GM21786 (cell line): ENCODE data around the gene CST8.
A peak's percentile ranks its signal among the peaks of the same experiment; 100 is the strongest.
"Not testable (repeated sequence)": the region's sequence is repeated elsewhere in the genome, so short reads cannot be mapped to it uniquely, and the experiment has no call there.

ENCODE experiments used
- ATAC-seq: cut with Tn5 transposase; IDR thresholded peaks from one replicate; pipeline ENCODE4 v1.9.1; 2021; ENCODE audit not compliant: unreplicated experiment

Gene CST8, protein sequence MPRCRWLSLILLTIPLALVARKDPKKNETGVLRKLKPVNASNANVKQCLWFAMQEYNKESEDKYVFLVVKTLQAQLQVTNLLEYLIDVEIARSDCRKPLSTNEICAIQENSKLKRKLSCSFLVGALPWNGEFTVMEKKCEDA

DNA sequence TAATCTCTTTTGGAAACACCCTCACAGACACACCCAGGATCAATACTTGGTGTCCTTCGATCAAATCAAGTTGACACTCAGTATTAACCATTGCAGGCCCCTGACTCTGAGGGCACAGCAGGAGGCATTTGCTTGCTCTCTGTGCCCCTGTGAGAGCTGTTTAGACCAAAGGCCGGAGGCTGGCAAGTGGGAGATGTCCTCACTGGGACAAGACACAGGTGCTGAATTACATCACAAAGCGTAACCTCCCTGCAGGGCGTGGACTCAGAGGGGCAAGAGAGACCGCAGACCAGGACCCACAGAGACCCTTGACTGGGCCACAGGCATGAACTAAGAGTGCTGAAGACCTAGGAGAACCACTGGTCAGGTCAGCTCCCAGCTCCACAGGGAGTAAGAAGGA lies at the start of gene CST8:
Gene CST8, plus strand, starts transcription at position 301 of the 400 bp plus-strand sequence. CDS start 551 bp downstream, outside the sequence.
- ATAC-seq = no peak

DNA sequence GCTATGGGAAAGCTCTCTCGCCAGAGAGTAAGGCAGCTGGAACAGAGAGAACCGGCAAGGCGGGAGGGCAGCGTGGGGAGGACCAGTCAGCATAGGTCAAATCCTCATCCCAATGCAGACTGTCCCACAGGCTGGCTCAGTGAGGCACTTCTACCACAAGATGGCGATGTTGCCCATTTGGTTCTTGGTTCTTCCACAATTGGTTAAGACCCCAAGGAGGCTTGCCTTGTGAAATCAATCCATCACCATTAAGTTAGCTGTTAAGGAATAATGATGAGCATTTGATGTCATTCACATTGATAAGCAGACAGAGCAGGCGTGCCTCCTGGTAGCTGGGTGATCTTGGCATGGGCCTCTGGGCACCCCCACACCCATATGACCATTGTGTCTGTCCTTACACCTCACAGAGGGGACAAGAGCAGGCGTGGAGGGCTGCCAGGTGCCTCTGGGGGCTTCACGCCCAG lies 49.0 kb upstream of the CST8 start:
- peak; percentile 79 for ATAC-seq

DNA sequence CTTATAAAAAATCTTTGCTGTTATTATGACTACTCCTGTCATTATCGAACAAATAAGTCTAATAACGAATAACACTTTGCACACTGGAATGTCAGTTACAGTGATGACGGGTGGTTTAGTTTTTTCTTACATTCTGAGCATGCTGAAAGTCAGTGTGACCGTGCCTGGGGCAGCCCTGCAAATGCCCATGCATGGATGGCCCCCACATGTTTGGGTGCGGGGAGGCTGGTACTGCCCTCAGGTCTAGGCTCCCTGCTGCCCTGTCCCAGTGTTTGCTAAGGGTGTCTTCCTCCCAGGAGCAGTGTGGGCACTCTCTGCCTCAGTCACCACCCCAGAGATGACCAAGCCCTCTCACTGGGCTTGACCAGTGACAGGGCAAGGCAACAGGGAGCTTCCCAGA lies 48.5 kb upstream of the CST8 start:
- ATAC-seq = no peak

DNA sequence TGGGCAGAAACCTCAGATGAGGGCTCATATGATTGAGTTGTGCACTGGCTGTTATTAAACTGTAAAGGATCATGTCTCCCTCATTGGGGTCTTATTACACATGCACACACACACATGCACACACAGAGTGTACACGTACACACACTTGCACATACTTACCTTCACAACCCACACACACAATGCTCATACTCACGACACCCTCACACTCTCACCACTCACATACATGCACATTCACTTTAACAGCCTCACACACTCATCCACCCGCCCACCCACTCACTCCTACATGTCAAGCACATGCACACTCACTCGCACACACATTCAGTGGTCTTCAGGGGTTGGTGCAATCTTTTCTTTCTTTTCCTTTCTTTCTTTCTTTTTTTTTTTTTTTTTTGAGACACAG lies 46.1 kb upstream of the CST8 start:
- no peak for ATAC-seq

DNA sequence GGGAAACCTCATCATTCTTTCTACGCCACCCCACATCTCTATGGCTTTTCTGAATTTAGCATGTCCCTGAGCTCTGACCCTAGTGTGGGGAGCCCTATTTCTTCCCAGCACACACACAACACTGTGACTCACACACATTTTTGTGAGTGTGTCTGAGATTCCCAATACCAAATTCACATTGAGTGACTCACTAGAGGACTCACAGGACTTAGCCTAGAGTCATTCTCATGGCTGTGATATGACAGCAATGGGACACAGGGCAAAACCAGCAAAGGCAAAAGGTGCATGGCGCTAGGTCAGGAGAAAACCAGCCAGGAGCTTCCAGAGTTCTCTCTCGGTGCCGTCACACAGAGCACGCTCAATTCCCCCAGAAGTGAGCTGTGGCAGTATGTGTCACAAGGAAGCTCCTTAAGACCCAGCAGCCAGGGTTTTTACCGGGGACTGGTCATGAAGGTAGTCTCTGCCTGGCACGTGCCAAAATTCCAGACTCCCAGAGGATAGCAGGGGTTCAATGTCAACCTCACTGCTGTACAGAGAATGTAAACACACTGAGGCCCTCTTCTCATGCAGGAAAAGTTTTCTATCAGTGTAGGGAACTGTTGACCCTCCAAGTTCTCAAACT lies 45.2 kb upstream of the CST8 start:
- ATAC-seq = no peak

DNA sequence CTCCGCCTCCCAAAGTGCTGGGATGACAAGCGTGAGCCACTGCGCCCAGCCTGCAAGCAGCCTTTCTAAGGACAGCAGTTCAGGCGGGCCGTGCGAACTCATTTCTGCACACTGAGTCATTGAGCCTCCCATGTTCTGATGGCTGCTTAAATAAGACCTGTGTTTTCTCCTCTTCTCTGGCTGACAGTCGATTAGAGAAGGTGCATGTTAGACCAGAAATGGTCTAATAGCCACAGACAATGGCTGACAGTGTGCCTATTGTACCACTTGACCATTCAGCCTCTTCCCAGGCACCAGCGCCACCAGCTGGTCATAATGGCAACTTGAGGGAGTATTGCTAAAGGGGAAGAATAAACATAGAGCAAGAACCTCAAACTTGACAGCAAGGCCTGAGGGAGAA lies 44.4 kb upstream of the CST8 start:
- ATAC-seq = peak; percentile 44

DNA sequence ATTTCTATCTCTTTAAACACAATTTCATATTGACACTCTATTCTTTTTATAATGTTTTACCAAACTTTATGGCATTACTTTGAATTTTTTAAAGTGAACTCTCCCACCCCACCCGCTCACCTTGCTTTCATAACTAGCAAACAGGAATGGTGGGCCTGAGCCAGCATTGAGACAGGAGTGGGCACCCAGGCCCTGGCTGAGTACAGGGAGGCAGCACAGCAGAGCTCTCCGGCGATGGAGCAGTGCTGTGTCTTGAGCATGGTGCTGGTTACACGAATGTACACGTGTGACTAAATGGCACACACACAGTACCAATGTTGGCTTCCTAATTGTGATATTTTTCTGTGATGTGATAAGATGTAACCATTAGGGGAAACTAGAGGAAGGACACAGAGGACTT lies 42.8 kb upstream of the CST8 start:
- ATAC-seq = no peak

DNA sequence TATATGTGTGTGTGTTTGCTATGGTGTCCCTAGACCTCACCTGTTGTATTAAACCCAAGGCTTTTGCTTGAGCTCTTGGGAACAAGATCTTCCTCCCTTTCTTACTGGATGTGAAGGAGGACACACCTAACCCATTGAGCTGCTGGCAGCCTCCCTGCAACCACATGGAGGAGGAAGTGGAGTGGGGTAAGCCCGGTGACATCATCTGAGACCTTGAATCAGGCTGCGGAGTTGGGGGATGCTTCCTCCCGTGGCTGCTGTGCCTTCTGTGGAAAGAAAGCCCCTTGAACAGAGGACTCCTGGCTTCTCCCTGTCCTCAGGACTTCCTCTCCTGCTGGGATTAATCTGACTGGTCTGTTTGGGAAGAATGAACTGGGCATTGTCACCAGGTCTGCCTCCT lies 41.5 kb upstream of the CST8 start:
- ATAC-seq = no peak

DNA sequence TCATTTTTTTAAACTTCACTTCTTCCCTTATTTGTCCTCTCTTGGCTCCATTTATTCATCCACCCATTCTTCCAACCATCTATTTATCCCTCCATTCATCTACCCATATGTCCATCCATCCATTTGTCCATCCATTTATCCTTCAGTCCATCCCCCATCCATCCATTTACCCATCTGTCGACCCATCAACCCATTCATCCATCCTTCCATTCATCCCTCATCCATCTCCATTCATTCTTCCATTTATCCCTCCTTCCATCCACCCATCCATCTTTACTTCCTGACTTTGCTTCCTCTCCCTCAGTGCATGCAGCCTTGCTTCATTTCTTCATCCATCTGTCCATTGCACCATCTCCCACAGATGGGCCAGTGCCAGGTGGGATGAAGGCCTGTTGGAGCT lies 40.0 kb upstream of the CST8 start:
- ATAC-seq = no peak

DNA sequence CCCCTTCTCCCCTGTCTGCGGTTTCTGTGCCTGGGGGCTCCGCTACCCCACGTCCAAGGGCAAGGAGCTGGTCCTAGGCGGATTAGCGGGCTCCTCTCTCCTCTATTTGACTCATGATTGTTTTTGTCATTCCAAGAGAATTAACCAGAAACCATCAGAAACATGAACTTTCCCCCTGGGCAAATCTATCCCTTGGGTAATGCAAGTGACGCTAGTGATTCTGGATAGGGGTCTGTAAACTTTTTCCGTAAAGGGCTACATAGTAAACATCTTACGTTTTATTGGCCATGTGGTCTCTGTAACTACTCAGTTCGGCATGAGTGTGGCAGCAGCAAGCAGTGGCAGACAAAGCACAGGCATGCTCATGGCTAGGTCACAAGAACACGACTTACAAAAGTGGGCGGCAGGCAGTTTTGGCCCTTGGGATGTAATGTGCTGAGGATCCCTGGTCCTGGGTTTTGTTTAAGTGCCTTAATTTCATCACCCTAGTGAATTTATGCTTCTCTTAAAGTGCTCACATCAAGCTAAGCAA lies 38.9 kb upstream of the CST8 start:
- ATAC-seq = no peak

DNA sequence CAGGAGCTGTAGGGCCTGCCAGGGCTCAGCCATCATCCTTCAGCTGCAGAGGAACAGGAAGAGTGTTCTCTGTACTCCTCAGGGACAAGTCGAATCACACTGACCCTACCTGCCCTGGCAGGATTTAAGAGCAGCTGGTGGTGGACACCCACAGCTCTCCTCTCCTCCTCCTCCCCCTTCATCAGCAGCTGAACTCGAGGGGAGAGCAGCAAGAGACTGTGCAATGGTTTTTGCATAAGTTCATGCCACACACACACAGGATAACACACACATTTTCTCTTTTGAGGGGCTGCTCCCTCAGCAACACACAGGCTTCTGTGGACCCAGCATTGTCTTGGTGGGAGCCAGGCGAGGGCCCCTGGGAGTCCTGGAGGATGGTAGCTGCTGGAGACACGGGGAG lies 38.1 kb upstream of the CST8 start, which contains the start of gene CST11:
Gene CST11, minus strand, starts transcription at position 101 of the 400 bp plus-strand sequence. Its CDS starts 65 bp downstream, at position 36.
- ATAC-seq = no peak

DNA sequence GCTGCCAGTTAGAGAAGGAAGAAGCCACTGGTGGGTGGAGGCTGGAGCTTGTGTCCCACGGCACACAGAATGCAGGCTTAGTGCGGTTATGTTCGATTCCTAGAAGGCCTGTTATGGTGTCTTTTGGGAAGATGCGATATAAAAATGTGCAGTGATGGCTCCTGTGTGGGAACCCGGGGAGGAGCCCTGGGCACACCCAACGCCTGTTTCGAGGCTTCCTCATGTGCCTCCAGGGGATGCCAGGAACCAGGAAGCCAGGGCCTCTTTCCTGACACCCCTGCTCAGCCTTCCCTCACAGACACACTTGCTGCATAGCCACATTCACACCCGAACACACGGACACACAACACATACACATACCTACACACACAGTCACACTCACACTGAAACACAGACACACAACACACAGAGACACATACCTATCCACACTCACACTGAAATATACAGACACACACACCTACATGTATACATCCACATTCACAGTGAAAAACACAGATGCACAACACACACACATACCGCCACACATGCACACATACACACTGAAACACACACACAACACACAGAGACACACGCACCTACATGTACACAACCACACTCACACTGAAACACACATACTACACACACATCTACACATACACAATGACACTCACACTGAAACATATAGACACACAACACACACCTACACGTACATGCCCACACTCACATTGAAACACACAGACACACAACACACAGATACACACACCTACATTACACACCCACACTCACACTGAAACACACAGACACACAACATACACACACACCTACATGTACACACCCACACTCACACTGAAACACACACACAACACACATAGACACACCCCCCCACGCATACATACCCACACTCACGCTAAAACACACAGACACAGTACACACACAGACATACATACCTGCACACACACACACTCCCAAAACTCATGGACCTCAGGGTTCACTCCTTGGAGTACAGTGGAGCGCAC lies 37.1 kb upstream of the CST8 start:
- ATAC-seq = no peak

DNA sequence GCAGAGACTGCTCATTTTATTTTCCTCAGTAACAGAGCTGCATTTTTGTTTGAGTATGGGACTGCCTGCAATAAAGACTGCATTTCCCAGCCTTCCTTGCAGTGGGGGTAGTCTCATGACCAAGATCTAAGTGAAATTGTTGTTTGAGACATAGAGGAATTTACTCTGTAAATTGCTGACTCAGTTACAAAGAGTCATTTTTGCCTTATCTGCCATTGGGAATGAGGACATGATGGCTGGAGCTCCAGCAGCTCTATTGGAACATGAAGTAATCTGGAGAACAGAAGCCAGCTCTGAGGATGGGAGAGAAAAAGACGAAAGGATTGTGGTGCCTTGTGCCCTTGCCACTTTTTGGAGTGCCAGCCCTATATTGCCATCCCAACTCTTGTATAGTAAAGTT lies 36.1 kb upstream of the CST8 start:
- ATAC-seq = no peak

DNA sequence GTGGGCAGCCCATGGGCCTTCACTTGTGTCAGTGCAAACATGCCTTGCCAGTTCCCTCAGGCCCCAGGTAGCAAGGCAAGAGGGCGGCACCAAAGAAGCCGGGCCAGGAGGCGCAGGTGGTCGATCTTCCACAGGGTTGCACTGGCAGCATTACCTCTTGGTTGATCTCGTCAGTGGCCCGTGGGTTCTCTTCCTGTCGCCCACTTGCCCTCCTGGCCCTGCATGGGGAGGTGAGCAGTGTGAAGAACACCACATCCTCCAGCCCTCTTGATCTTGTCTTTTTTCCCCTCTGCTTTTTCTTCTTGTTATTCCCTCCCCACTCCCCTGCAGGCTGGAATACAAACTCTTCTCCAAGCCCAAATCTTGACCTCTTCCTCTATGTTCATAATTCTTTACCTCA lies 35.3 kb upstream of the CST8 start:
- ATAC-seq = no peak

DNA sequence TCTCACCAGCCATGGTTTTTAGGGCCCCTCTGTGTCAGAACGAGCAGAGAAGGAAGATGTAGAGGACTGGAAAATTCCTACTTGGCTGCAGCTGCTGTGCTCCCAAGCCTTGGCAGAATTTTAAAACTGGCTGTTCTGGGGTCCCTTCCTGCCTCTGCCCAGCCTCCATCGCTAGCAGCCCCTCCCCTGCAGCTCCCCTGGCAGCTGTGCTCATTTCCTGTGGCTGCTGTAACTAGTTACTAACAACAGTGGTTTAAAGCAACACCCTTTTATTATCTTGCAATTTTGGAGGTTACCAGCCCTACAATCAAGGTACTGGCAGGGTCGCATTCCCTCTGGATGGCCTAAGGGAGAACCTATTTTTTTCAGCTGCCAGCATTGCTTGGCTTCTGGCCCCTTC lies 34.5 kb upstream of the CST8 start:
- ATAC-seq = no peak

DNA sequence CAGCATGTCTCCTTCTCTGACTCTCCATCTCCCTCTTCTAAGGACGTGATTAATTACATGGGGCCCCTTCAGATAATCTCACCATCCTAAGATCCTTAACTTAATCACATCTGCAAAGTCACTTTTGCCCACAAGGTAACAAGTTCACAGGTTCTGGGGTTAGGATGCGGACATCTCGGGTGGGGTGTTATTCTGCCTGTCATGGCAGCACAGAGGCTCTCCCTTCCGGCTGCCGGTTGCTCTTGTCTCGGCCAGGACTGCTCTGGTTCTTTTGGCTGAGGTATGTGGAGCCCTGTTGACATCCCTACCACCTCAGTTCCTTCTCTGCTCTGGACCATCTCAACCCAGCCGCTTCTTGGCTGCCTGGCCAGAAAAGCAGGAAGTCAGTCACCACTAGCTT lies 34.0 kb upstream of the CST8 start:
- no peak for ATAC-seq

DNA sequence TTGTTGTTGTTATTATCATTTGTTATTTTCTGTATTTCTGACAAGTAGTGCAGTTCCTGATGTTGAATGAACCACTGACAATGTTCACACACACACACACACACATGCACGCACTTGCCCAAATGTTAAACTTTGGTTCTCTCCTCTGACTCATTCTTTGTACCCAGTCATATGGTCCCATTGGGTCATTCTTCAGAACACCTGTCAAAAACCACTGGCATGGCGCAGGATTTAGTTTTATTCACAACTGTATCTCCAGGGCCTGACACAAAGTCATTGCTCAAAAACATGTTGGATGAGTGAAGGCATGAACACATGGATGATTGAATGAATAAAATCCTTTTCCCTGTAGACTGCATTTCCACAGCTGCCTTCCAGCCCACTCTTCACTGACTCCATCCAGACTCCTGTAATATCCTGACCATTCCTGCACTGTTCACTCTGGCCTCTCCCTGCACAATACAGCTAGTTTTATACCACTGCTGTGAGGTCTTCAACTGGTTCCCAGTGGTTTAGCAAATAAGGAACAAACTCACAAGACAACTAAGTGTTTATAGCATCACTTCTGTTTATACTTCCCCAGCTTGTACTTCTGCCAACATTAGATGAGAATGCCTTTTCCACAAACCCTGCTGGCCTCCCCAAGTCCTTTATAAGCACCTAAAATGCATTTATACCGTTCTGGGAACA lies 31.3 kb upstream of the CST8 start:
- no peak for ATAC-seq

DNA sequence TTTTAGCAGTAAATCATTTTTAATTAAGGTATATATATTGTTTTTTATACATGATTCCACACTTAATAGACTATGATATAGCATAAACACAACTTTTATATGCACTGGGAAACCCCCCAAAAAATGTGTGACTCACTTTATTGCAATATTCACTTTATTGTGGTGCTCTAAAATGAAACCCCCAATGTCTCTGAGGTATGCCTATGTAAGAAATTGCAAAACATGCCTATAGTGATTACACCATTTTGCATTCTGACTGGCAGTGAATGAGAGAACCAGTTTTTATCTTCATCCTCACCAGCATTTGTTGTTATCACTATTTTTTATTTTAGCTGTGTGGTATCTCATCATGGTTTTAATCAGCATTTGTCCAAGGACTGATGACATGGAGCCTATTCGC lies 29.7 kb upstream of the CST8 start:
- no peak for ATAC-seq

DNA sequence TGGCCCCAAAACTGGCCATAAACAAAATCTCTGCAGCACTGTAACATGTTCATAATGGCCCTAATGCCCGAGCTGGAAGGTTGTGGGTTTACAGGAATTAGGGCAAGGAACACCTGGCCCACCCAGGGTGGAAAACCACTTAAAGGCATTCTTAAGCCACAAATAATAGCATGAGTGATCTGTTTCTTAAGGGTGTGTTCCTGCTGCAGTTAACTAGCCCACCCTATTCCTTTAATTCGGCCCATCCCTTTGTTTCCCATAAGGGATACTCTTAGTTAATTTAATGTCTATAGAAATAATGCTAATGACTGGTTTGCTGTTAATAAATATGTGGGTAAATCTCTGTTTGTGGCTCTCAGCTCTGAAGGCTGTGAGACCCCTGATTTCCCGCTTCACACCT lies 24.0 kb upstream of the CST8 start:
- not testable (repeated sequence) for ATAC-seq

DNA sequence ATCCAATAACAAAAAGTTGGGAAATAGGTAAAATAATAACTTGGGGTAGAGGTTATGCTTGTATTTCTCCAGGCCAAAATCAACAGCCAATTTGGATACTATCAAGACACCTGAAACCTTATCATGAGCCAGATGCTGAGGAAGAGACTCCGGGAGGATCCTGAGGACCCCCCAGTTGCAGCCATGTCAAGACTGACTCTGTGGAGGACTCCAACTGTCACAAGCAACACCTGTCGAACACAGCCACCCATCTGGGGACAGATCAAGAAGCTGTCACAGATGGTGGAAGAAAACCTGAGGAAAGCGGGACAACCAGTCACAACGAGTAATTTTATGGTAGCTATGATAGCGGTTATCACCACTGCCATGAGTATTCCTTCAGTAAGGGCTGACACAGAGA lies 18.6 kb upstream of the CST8 start:
- not testable (repeated sequence) for ATAC-seq

DNA sequence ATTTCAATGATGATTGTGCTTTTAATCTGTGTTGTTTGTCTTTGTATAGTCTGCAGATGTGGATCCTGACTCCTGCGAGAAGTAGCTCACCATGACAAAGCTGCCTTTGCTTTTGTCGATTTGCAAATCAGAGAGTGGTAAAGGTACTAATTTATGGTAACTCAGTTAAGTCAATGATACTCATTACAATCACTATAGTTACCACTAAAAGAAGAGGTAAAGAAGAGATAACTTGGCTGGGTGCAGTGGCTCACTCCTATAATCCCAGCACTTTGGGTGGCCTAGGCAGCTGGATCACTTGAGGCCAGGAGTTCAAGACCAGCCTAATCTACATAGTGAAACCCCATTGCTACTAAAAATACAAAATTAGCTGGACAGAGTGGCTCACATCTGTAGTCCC lies 17.6 kb upstream of the CST8 start:
- ATAC-seq = not testable (repeated sequence)
